Astrocyte (in vitro differentiated cells and primary cell): Measurements from ENCODE around the gene TMEM259. TPM values are rescaled to one million over a fixed set of nuclear protein-coding genes. Genes with fewer than 3 reads are reported as not detected.

Experiments
- DNase-seq: peaks from one replicate; pipeline ENCODE4 v3.0.0-alpha.2; 2010; ENCODE audit warnings: low read depth
- FAIRE-seq: peaks from 2 replicates; lab custom pipeline; 2011; peaks lifted over from hg19 to GRCh38; lab: Jason Lieb, UNC
- H2AFZ ChIP-seq: 2 replicates; pipeline ENCODE4 v1.6.0; 2012; ENCODE audit warnings: low read depth, low read length, inconsistent platforms
- H3K27ac ChIP-seq: 2 replicates; pipeline ENCODE4 v1.5.1; 2011; ENCODE audit warnings: low read depth, low read length, inconsistent platforms
- H3K27me3 ChIP-seq: 2 replicates; pipeline ENCODE4 v1.6.0; 2011; ENCODE audit warnings: low read length, inconsistent platforms; ENCODE audit not compliant: insufficient read depth
- H3K36me3 ChIP-seq: 2 replicates; pipeline ENCODE4 v1.5.1; 2011; ENCODE audit warnings: low read length, inconsistent platforms; ENCODE audit not compliant: insufficient read depth
- H3K4me1 ChIP-seq: 2 replicates; pipeline ENCODE4 v1.5.1; 2011; ENCODE audit warnings: low read length, inconsistent platforms; ENCODE audit not compliant: insufficient read depth
- H3K4me2 ChIP-seq: 2 replicates; pipeline ENCODE4 v1.6.0; 2012; ENCODE audit warnings: low read length, inconsistent platforms
- H3K4me3 ChIP-seq: 2 replicates; pipeline ENCODE4 v1.5.1; 2011; ENCODE audit warnings: low read depth, mild to moderate bottlenecking, low read length, inconsistent platforms; ENCODE audit not compliant: insufficient read depth
- H3K79me2 ChIP-seq: 2 replicates; pipeline ENCODE4 v1.6.0; 2012; ENCODE audit warnings: mild to moderate bottlenecking, low read length, inconsistent platforms; ENCODE audit not compliant: insufficient read depth
- H3K9ac ChIP-seq: 2 replicates; pipeline ENCODE4 v1.6.0; 2012; ENCODE audit warnings: mild to moderate bottlenecking, low read length, inconsistent platforms
- H3K9me3 ChIP-seq: 2 replicates; pipeline ENCODE4 v1.5.1; 2012; ENCODE audit warnings: low read depth, mild to moderate bottlenecking, low read length, inconsistent platforms; ENCODE audit not compliant: insufficient read depth
- H4K20me1 ChIP-seq: 2 replicates; pipeline ENCODE4 v1.6.0; 2012; ENCODE audit warnings: low read length, inconsistent platforms; ENCODE audit not compliant: insufficient read depth
- H3K27ac Mint-ChIP-seq: one replicate; pipeline ENCODE4 v1.8.0; 2021; ENCODE audit warnings: mild to moderate bottlenecking, mixed read lengths; ENCODE audit not compliant: unreplicated experiment
- H3K27me3 Mint-ChIP-seq: one replicate; pipeline ENCODE4 v1.8.0; 2021; ENCODE audit warnings: low read depth, mixed read lengths; ENCODE audit not compliant: unreplicated experiment
- H3K36me3 Mint-ChIP-seq: one replicate; pipeline ENCODE4 v1.8.0; 2021; ENCODE audit warnings: low read depth, mixed read lengths; ENCODE audit not compliant: unreplicated experiment
- H3K4me1 Mint-ChIP-seq: one replicate; pipeline ENCODE4 v1.8.0; 2021; ENCODE audit warnings: low read depth, mixed read lengths; ENCODE audit not compliant: unreplicated experiment
- H3K4me3 Mint-ChIP-seq: one replicate; pipeline ENCODE4 v1.8.0; 2021; ENCODE audit warnings: mild to moderate bottlenecking, moderate library complexity, mixed read lengths; ENCODE audit not compliant: unreplicated experiment
- H3K9me3 Mint-ChIP-seq: one replicate; pipeline ENCODE4 v1.8.0; 2021; ENCODE audit warnings: mild to moderate bottlenecking, mixed read lengths; ENCODE audit not compliant: unreplicated experiment
- EZH2 ChIP-seq: IDR thresholded peaks from 2 replicates; pipeline ENCODE4 v1.6.1; 2012; ENCODE audit warnings: mild to moderate bottlenecking, low read length, inconsistent platforms; ENCODE audit not compliant: insufficient read depth
- total RNA-seq: library from RNA; stranded (reverse); gene quantifications from 2 replicates; pipeline ENCODE4 v1.2.1, GENCODE V29; 2021
- TF ChIP-seq, protein P1 (sequence below): IDR thresholded peaks from 2 replicates; pipeline ENCODE4 v1.5.1; 2011; ENCODE audit warnings: low read depth, mild to moderate bottlenecking, inconsistent platforms, low read length, moderate library complexity; ENCODE audit not compliant: insufficient read depth

TMEM259 gene
- total RNA-seq, 1 donor from 2014 or later = 155 TPM

DNA sequence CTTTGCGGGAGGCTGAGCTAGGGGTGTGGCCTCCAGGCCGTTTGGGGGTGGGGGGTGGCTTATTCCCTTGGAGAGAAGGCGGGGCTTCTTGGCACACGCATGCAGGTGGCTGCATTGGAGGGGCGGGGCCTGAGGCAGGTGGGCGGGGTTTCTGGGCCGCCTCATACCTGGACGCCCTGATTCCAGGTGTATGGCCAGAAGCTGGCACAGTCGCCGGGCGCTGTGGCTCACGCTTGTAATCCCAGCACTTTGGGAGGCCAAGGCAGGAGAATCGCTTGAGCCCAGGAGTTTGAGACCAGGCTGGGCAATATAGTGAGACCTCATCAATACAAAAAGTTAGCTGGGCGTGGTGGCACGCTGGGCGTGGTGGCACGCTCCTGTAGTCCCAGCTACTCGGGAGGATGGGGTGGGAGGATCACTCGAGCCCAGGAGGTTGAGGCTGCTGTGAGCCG, 26.8 kb upstream of the TMEM259 start:
- FAIRE-seq = no peak
- Histone ChIP-seq H3K4me3 (no peak overlapping the region), H3K79me2 (no peaks in the 10 kb centered on the region), H3K27ac (no peak overlapping the region), H2AFZ (no peak overlapping the region), H3K36me3 (no peaks in the 10 kb centered on the region), H4K20me1 (no peaks in the 10 kb centered on the region), H3K4me1 (no peaks in the 10 kb centered on the region), H3K27me3 (no peaks in the 10 kb centered on the region), H3K9ac (no peak overlapping the region), H3K4me2 (no peak overlapping the region), H3K9me3 (no peaks in the 10 kb centered on the region)
- no peak for DNase-seq
- no peaks in the 10 kb centered on the region for H3K9me3 Mint-ChIP-seq
- H3K4me1 Mint-ChIP-seq = no peaks in the 10 kb centered on the region
- no peaks in the 10 kb centered on the region for H3K27me3 Mint-ChIP-seq
- no peak overlapping the region for H3K27ac Mint-ChIP-seq
- no peak for TF ChIP-seq EZH2
- TF ChIP-seq, protein P1, sequence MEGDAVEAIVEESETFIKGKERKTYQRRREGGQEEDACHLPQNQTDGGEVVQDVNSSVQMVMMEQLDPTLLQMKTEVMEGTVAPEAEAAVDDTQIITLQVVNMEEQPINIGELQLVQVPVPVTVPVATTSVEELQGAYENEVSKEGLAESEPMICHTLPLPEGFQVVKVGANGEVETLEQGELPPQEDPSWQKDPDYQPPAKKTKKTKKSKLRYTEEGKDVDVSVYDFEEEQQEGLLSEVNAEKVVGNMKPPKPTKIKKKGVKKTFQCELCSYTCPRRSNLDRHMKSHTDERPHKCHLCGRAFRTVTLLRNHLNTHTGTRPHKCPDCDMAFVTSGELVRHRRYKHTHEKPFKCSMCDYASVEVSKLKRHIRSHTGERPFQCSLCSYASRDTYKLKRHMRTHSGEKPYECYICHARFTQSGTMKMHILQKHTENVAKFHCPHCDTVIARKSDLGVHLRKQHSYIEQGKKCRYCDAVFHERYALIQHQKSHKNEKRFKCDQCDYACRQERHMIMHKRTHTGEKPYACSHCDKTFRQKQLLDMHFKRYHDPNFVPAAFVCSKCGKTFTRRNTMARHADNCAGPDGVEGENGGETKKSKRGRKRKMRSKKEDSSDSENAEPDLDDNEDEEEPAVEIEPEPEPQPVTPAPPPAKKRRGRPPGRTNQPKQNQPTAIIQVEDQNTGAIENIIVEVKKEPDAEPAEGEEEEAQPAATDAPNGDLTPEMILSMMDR = no peak
- H3K4me3 Mint-ChIP-seq = no peak overlapping the region
- H3K36me3 Mint-ChIP-seq = peaks cover 4% of the 10 kb centered on the region

DNA sequence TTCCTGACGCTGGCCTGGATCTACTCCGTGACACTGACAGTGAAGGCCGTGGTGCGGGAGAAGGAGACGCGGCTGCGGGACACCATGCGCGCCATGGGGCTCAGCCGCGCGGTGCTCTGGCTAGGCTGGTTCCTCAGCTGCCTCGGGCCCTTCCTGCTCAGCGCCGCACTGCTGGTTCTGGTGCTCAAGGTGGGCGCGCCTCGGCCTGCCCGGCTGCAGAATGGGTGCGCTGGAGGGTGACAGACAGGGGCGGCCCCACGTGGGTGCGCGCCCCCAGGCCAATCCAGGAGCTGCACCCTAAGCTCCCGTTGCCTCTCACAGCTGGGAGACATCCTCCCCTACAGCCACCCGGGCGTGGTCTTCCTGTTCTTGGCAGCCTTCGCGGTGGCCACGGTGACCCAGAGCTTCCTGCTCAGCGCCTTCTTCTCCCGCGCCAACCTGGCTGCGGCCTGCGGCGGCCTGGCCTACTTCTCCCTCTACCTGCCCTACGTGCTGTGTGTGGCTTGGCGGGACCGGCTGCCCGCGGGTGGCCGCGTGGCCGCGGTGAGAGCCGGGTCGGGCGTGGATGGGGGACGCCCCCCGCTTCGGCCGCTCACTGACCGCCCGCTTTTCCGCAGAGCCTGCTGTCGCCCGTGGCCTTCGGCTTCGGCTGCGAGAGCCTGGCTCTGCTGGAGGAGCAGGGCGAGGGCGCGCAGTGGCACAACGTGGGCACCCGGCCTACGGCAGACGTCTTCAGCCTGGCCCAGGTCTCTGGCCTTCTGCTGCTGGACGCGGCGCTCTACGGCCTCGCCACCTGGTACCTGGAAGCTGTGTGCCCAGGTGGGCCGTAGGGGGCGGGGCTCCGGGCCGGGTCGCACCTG, 26.1 kb upstream of the TMEM259 start:
- H3K36me3 ChIP-seq = no peaks in the 10 kb centered on the region
- no peak overlapping the region for H2AFZ ChIP-seq
- H4K20me1 ChIP-seq = no peaks in the 10 kb centered on the region
- H3K4me3 Mint-ChIP-seq = no peak overlapping the region
- H3K36me3 Mint-ChIP-seq = peaks cover 4% of the 10 kb centered on the region
- H3K27me3 Mint-ChIP-seq = no peaks in the 10 kb centered on the region
- no peak overlapping the region for H3K27ac ChIP-seq
- H3K4me1 Mint-ChIP-seq = no peaks in the 10 kb centered on the region
- FAIRE-seq = no peak
- DNase-seq = no peak
- no peaks in the 10 kb centered on the region for H3K9me3 Mint-ChIP-seq
- no peak overlapping the region for H3K4me3 ChIP-seq
- no peaks in the 10 kb centered on the region for H3K79me2 ChIP-seq
- H3K27me3 ChIP-seq = no peaks in the 10 kb centered on the region
- H3K9ac ChIP-seq = no peak overlapping the region
- H3K27ac Mint-ChIP-seq = no peak overlapping the region
- no peaks in the 10 kb centered on the region for H3K4me1 ChIP-seq
- no peaks in the 10 kb centered on the region for H3K9me3 ChIP-seq
- TF ChIP-seq EZH2 = no peak
- TF ChIP-seq, protein P1 = no peak
- H3K4me2 ChIP-seq = no peak overlapping the region

DNA sequence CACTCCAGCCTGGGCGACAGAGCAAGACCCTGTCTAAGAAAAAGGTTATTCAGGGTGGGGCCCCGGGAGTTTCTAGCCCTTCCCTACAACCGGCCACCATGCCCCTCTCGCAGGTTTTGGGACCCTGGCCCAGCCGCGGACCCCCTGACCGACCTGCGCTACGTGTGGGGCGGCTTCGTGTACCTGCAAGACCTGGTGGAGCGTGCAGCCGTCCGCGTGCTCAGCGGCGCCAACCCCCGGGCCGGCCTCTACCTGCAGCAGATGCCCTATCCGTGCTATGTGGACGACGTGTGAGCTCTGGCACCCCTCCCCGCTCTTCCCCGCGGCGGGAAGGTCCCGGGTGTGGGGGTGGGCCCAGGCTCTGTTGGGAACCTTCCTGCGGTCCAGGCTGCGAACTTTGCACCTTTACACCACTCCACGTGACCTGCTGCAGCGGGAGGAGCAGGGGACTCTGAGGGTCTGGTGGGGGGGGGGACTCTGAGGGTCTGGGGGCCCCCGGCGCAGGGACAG, 25.2 kb upstream of the TMEM259 start:
- no peak overlapping the region for H3K4me2 ChIP-seq
- Mint-ChIP-seq H3K27ac (no peak overlapping the region), H3K36me3 (peaks cover under 1% of the 10 kb centered on the region), H3K9me3 (no peaks in the 10 kb centered on the region), H3K4me1 (peaks cover under 1% of the 10 kb centered on the region), H3K4me3 (no peak overlapping the region), H3K27me3 (no peaks in the 10 kb centered on the region)
- TF ChIP-seq EZH2 = no peak
- TF ChIP-seq, protein P1 = no peak
- H3K4me3 ChIP-seq = no peak overlapping the region
- no peak overlapping the region for H3K27ac ChIP-seq
- no peaks in the 10 kb centered on the region for H3K79me2 ChIP-seq
- H3K36me3 ChIP-seq = no peaks in the 10 kb centered on the region
- H2AFZ ChIP-seq = no peak overlapping the region
- H3K9ac ChIP-seq = no peak overlapping the region
- DNase-seq = no peak
- no peak for FAIRE-seq
- no peaks in the 10 kb centered on the region for H3K9me3 ChIP-seq
- no peaks in the 10 kb centered on the region for H4K20me1 ChIP-seq
- peaks cover under 1% of the 10 kb centered on the region for H3K4me1 ChIP-seq
- H3K27me3 ChIP-seq = no peaks in the 10 kb centered on the region
